Measurements from ENCODE around the gene QDPR.

Gene QDPR

DNA sequence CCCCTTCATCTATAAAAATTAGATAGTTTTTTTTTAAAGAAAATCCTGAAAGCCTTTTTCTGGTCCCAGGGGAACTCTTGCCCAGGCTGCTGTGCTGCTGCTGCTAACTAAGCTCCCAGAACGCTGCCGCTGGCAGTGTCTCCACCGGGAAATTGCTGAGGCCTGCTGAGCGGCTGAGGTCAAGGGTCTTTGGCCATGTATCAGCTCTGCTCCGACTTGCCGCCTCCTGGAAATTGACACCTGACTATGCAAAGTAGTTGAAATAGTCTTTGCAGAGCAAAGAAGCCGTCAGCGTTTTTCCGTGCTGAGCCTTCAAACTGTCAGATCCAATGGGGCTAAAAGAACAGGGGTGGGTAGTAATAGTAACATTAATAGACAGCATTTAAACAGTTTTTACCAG lies 839 bp downstream of the QDPR start:
- TF ChIP-seq, protein P1, sequence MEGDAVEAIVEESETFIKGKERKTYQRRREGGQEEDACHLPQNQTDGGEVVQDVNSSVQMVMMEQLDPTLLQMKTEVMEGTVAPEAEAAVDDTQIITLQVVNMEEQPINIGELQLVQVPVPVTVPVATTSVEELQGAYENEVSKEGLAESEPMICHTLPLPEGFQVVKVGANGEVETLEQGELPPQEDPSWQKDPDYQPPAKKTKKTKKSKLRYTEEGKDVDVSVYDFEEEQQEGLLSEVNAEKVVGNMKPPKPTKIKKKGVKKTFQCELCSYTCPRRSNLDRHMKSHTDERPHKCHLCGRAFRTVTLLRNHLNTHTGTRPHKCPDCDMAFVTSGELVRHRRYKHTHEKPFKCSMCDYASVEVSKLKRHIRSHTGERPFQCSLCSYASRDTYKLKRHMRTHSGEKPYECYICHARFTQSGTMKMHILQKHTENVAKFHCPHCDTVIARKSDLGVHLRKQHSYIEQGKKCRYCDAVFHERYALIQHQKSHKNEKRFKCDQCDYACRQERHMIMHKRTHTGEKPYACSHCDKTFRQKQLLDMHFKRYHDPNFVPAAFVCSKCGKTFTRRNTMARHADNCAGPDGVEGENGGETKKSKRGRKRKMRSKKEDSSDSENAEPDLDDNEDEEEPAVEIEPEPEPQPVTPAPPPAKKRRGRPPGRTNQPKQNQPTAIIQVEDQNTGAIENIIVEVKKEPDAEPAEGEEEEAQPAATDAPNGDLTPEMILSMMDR (IDR thresholded peaks at IDR 0.05; ENCODE audit: extremely low read depth, insufficient read depth, missing control alignments) = no peak
- in situ Hi-C loops (cut with MboI; ENCODE audit: low pct_unique_long_range_greater_than_20kb, low sequenced_read_pairs, unreplicated experiment) = no loop called here
- no peak for DNase-seq (ENCODE audit: low spot score)

DNA sequence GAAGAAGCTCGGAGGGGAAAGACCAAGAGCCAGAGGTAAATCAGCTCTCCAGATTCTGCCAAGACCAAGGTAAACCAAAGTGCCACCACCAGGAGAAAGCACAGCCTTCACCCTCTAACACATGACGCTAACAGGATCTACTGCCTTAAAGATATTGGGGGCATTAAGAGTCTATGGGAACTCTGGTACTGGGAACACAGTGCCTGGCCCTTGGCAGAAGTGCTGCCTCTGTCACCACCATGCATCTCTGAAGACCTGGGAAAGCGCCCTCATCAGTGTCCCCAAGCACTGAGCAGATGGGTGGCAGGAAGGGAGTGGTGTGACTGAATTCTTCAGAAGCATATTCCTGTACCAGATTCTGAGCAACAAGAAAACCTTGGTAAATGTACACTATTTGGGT lies 1.3 kb downstream of the QDPR start:
- TF ChIP-seq, protein P1 (IDR thresholded peaks at IDR 0.05; ENCODE audit: extremely low read depth, insufficient read depth, missing control alignments) = no peak
- no peak for DNase-seq (ENCODE audit: low spot score)
- in situ Hi-C loops (cut with MboI; ENCODE audit: low pct_unique_long_range_greater_than_20kb, low sequenced_read_pairs, unreplicated experiment) = no loop called here

- TF ChIP-seq, protein P1 (IDR thresholded peaks at IDR 0.05; ENCODE audit: extremely low read depth, insufficient read depth, missing control alignments) = no peak
These were observed 7.8 kb downstream of the QDPR start for GRCh38 chr4:17504081-17504480.

DNA sequence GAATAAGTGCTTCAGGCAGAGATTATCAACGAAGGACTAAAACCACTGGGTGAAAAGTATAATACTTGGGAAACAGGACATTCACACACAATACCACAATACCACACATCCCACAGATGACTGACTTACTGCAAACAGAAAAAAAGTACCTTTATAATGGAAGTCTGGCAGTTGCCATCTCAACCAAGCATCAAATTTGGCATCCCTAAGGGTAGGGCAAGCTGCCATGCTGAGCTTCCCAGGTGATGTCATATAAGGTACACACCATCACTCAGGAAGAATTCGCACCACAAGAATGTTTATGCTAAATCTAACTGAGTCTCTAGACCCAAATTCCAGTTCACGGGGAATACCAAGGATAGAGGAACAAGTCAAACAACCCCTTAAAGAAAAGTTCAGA lies 9.1 kb downstream of the QDPR start:
- DNase-seq (ENCODE audit: low spot score) = no peak
- in situ Hi-C loops (cut with MboI; ENCODE audit: low pct_unique_long_range_greater_than_20kb, low sequenced_read_pairs, unreplicated experiment) = no loop called here
- TF ChIP-seq, protein P1 (IDR thresholded peaks at IDR 0.05; ENCODE audit: extremely low read depth, insufficient read depth, missing control alignments) = no peak

More at GRCh38 chr4:17504081-17504480, 7.8 kb downstream of the QDPR start:
- in situ Hi-C loops (cut with MboI; ENCODE audit: low pct_unique_long_range_greater_than_20kb, low sequenced_read_pairs, unreplicated experiment) = no loop called here
- no peak for DNase-seq (ENCODE audit: low spot score)

DNA sequence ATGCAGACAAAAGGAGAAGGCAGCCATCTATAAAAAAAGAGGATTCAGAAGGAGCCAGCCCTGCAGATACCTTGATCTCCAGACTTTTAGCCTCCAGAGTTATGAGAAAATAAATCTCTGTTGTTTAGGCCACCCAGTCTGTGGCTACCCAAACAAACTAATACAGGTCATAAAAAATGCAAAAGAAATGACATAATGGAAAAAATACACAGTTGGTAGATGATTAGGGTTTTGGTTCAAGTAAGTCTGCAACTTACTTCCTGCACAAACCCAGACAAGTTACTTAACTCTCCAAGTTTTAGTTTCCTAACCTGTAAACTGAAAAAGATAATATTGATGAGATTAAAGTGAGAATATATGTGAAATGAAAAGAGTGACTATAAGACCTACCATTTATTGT lies 11.3 kb downstream of the QDPR start:
- TF ChIP-seq, protein P1 (IDR thresholded peaks at IDR 0.05; ENCODE audit: extremely low read depth, insufficient read depth, missing control alignments) = no peak
- DNase-seq (ENCODE audit: low spot score) = no peak
- in situ Hi-C loops (cut with MboI; ENCODE audit: low pct_unique_long_range_greater_than_20kb, low sequenced_read_pairs, unreplicated experiment) = no loop called here

- in situ Hi-C loops (cut with MboI; ENCODE audit: low pct_unique_long_range_greater_than_20kb, low sequenced_read_pairs, unreplicated experiment) = no loop called here
- TF ChIP-seq, protein P1 (IDR thresholded peaks at IDR 0.05; ENCODE audit: extremely low read depth, insufficient read depth, missing control alignments) = no peak
- no peak for DNase-seq (ENCODE audit: low spot score)
These were observed 13.9 kb downstream of the QDPR start for GRCh38 chr4:17497890-17498523.

Measured in GM13977 (cell line).